HG03045 (cell line): ENCODE measurements around the gene B4GALNT4.
"Not testable (repeated sequence)": the region's sequence is repeated elsewhere in the genome, so short reads cannot be mapped to it uniquely, and the experiment has no call there.

Experiments
- ATAC-seq: cut with Tn5 transposase; IDR thresholded peaks from one replicate; pipeline ENCODE4 v1.9.1; 2021; ENCODE audit warnings: mild to moderate bottlenecking, moderate library complexity; ENCODE audit not compliant: unreplicated experiment

B4GALNT4 gene

GRCh38 chr11:334264-334994, 34.9 kb upstream of the B4GALNT4 start:
- ATAC-seq: no peak

GRCh38 chr11:335779-336658, 33.3 kb upstream of the B4GALNT4 start:
- ATAC-seq: no peak

GRCh38 chr11:336659-337198, 32.6 kb upstream of the B4GALNT4 start:
- ATAC-seq: no peak

- no peak for ATAC-seq
Measured at GRCh38 chr11:337711-338110, 31.6 kb upstream of the B4GALNT4 start.

- ATAC-seq: no peak
Measured at GRCh38 chr11:339963-340362, 29.3 kb upstream of the B4GALNT4 start.

- ATAC-seq: no peak
Measured at GRCh38 chr11:340539-341512, 28.5 kb upstream of the B4GALNT4 start.

GRCh38 chr11:342328-342727, 27.0 kb upstream of the B4GALNT4 start:
- ATAC-seq: no peak

- no peak for ATAC-seq
Measured at GRCh38 chr11:344836-345578, 24.3 kb upstream of the B4GALNT4 start.

GRCh38 chr11:346529-346928, 22.8 kb upstream of the B4GALNT4 start:
- ATAC-seq: no peak

- not testable (repeated sequence) for ATAC-seq
Measured at GRCh38 chr11:349270-349954, 19.9 kb upstream of the B4GALNT4 start.

GRCh38 chr11:350033-350722, 19.1 kb upstream of the B4GALNT4 start:
- not testable (repeated sequence) for ATAC-seq

GRCh38 chr11:350723-351255, 18.5 kb upstream of the B4GALNT4 start:
- ATAC-seq: no peak

- no peak for ATAC-seq
Measured at GRCh38 chr11:351411-351810, 17.9 kb upstream of the B4GALNT4 start.

- ATAC-seq: no peak
Measured at GRCh38 chr11:352456-353031, 16.8 kb upstream of the B4GALNT4 start.

- no peak for ATAC-seq
Measured at GRCh38 chr11:353179-353873, 16.0 kb upstream of the B4GALNT4 start.

GRCh38 chr11:355581-356458, 13.5 kb upstream of the B4GALNT4 start:
- peak; percentile 65 for ATAC-seq

- ATAC-seq: no peak
Measured at GRCh38 chr11:356610-357009, 12.7 kb upstream of the B4GALNT4 start.
